HepG2 (cell line): ENCODE data around the gene GCDH. TPM values are rescaled to one million over a fixed set of nuclear protein-coding genes. Genes with fewer than 3 reads are reported as not detected.

Experiments
- CREM ChIP-seq, 2 experiments: sonication (generic) in 1 of 2; formaldehyde crosslinking in 1 of 2; IDR thresholded peaks; 2 replicates each; pipeline versions ENCODE4 v1.4.0 to v1.6.1; 2016 to 2020; ENCODE audit warnings: antibody characterized with exemption in 1 of 2, mild to moderate bottlenecking in 1 of 2, missing genetic modification reagents in 1 of 2
- DNMT1 ChIP-seq: sonication (generic); formaldehyde crosslinking; IDR thresholded peaks from 2 replicates; pipeline ENCODE4 v1.5.1; 2020; ENCODE audit warnings: mild to moderate bottlenecking, missing genetic modification reagents
- GABPA ChIP-seq, 2 experiments: IDR thresholded peaks; 2 replicates each; pipeline ENCODE4 v1.6.1; 2011 to 2016; ENCODE audit warnings: low read depth in 2 of 2, low read length in 1 of 2, missing biosample characterization in 1 of 2, missing genetic modification characterization in 1 of 2
- MEIS2 ChIP-seq: sonication (generic); formaldehyde crosslinking; IDR thresholded peaks from 2 replicates; pipeline ENCODE4 v1.9.0; 2021; ENCODE audit warnings: mild to moderate bottlenecking, missing genetic modification reagents
- MXD3 ChIP-seq: IDR thresholded peaks from 2 replicates; pipeline ENCODE4 v1.6.1; 2016; ENCODE audit warnings: mild to moderate bottlenecking, missing biosample characterization, missing genetic modification reagents
- NFYB ChIP-seq: sonication (generic); formaldehyde crosslinking; IDR thresholded peaks from 2 replicates; pipeline ENCODE4 v1.4.0; 2020; ENCODE audit warnings: missing genetic modification reagents
- NR2F1 ChIP-seq, 2 experiments: fragments of 450-650 bp in 1 of 2; formaldehyde crosslinking in 1 of 2; IDR thresholded peaks; 2 replicates each; pipeline versions ENCODE4 v1.5.0 to v1.6.1; 2016 to 2020; ENCODE audit warnings: mild to moderate bottlenecking in 1 of 2, missing compliant biosample characterization in 1 of 2, missing genetic modification reagents in 1 of 2, moderate library complexity in 1 of 2
- PAXIP1 ChIP-seq: sonication (generic); formaldehyde crosslinking; conservative IDR thresholded peaks from 2 replicates; pipeline ENCODE4 v1.4.0; 2020; ENCODE audit warnings: mild to moderate bottlenecking, missing genetic modification reagents, moderate library complexity
- PHF21A ChIP-seq: sonication (generic); formaldehyde crosslinking; IDR thresholded peaks from 2 replicates; pipeline ENCODE4 v1.5.0; 2020; ENCODE audit warnings: mild to moderate bottlenecking, missing genetic modification reagents
- PPARG ChIP-seq: conservative IDR thresholded peaks from 2 replicates; pipeline ENCODE4 v1.6.1; 2016; ENCODE audit warnings: missing biosample characterization, missing genetic modification reagents
- RFX3 ChIP-seq: IDR thresholded peaks from 2 replicates; pipeline ENCODE4 v1.6.1; 2016; ENCODE audit warnings: missing biosample characterization, missing genetic modification reagents
- ZBTB43 ChIP-seq: sonication (generic); formaldehyde crosslinking; conservative IDR thresholded peaks from 2 replicates; pipeline ENCODE4 v1.4.0; 2020; ENCODE audit warnings: missing genetic modification reagents
- ZNF777 ChIP-seq: sonication (generic); formaldehyde crosslinking; IDR thresholded peaks from 2 replicates; pipeline ENCODE4 v1.4.0; 2020; ENCODE audit warnings: missing genetic modification reagents
- ZNF816 ChIP-seq: sonication (generic); formaldehyde crosslinking; IDR thresholded peaks from 2 replicates; pipeline ENCODE4 v1.8.0; 2022; ENCODE audit warnings: missing genetic modification reagents, mild to moderate bottlenecking, borderline replicate concordance
- ZSCAN25 ChIP-seq: sonication (generic); formaldehyde crosslinking; IDR thresholded peaks from 2 replicates; pipeline ENCODE4 v1.8.0; 2022; ENCODE audit warnings: mild to moderate bottlenecking, missing genetic modification reagents
- polyA plus RNA-seq, 8 experiments: library from polyadenylated mRNA; depleted of rRNA in 3 of 8; stranded (reverse) in 7 of 8; unstranded in 1 of 8; fragments of >200 nt; fragmentation: Illumina TruSeq in 4 of 8; extraction: Trizol in 4 of 8; gene quantifications; 2 replicates each; pipeline versions ENCODE4 v1.2.1 to v1.2.3, GENCODE V29; 2011 to 2016; ENCODE audit warnings: low read depth in 4 of 8, missing spikeins in 1 of 8, mixed read lengths in 1 of 8; ENCODE audit not compliant: insufficient read depth in 1 of 8
- total RNA-seq, 5 experiments: library from RNA; depleted of rRNA; stranded (reverse); fragments of >200 nt; fragmentation: Illumina TruSeq; extraction: Trizol; gene quantifications; 2 replicates each; pipeline ENCODE4 v1.2.3, GENCODE V29; 2016; ENCODE audit warnings: low read depth in 1 of 5

GCDH gene
- total and polyA plus RNA-seq, 2 of the 13 experiments (the other 11 are each of a cell fraction or from before 2014, with no cell fraction given): 15.1 to 38.0 TPM

- TF ChIP-seq NR2F1 (CRISPR knock-in tag; IDR thresholded peaks at IDR 0.05): 0 out of 4 replicates have a peak, but pooled peaks of 1 of the 2 experiments have one; percentile 15
- TF ChIP-seq MXD3: no peak
- peak; percentile 81 for TF ChIP-seq ZNF777 (CRISPR knock-in tag)
- 0 out of 2 replicates have a peak, but pooled peaks have one; percentile 29 for TF ChIP-seq ZSCAN25 (CRISPR knock-in tag)
- TF ChIP-seq CREM (IDR thresholded peaks at IDR 0.05): no peak
- TF ChIP-seq CREM (CRISPR knock-in tag; IDR thresholded peaks at IDR 0.05): no peak
- TF ChIP-seq RFX3: no peak
- peak; percentile 82 for TF ChIP-seq ZBTB43 (CRISPR knock-in tag)
- peak; percentile 67 for TF ChIP-seq PAXIP1 (CRISPR knock-in tag)
- TF ChIP-seq ZNF816 (CRISPR knock-in tag): no peak
- no peak for TF ChIP-seq GABPA (IDR thresholded peaks at IDR 0.05; ENCODE audit: low read depth, low read length)
- TF ChIP-seq GABPA (CRISPR knock-in tag; IDR thresholded peaks at IDR 0.05; ENCODE audit: low read depth): no peak
- no peak for TF ChIP-seq PPARG (CRISPR knock-in tag)
- TF ChIP-seq NFYB (CRISPR knock-in tag): no peak
- TF ChIP-seq PHF21A (CRISPR knock-in tag): no peak
- TF ChIP-seq DNMT1: no peak
- TF ChIP-seq MEIS2 (CRISPR knock-in tag): peak; percentile 36; the same call in 1 of the 2 replicates
Measured at GRCh38 chr19:12864721-12865715, 25.9 kb upstream of the GCDH start (continued).
